Cerebellar nuclear complex (tissue), 1 donor: ENCODE data around the gene TMPRSS4.

Experiments
- DNase-seq, 2 experiments: peaks; one replicate each; lab custom pipeline; 2025; lab: John Stamatoyannopoulos, UW

The TMPRSS4 gene

GRCh38 chr11:118105657-118106305 lies 28.9 kb downstream of the TMPRSS4 start:
- DNase-seq, result no peak

- no peak for DNase-seq
Measured at GRCh38 chr11:118106789-118107335, 30.0 kb downstream of the TMPRSS4 start.

DNA sequence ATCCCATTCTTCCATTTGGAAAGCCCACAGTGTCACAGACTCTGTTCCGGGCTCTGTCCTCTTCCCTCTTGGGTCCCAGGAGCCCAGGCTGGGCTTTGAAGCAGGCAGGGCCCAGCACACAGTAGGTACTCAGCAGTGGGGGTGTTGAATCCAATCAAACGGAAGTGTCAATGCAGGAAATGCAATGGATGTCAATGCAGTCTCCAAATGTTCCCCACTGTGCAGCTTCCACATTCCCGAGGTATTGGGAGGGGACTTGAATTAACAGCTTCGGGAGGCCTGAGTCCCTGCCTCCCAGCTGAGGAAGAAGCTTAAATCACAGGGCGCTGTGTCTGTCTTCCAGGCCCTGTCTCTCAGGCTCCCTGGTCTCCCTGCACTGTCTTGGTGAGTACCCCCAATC lies 31.6 kb downstream of the TMPRSS4 start:
- no peak for DNase-seq

- DNase-seq, result no peak
Measured at GRCh38 chr11:118109231-118109630, 32.4 kb downstream of the TMPRSS4 start.

DNA sequence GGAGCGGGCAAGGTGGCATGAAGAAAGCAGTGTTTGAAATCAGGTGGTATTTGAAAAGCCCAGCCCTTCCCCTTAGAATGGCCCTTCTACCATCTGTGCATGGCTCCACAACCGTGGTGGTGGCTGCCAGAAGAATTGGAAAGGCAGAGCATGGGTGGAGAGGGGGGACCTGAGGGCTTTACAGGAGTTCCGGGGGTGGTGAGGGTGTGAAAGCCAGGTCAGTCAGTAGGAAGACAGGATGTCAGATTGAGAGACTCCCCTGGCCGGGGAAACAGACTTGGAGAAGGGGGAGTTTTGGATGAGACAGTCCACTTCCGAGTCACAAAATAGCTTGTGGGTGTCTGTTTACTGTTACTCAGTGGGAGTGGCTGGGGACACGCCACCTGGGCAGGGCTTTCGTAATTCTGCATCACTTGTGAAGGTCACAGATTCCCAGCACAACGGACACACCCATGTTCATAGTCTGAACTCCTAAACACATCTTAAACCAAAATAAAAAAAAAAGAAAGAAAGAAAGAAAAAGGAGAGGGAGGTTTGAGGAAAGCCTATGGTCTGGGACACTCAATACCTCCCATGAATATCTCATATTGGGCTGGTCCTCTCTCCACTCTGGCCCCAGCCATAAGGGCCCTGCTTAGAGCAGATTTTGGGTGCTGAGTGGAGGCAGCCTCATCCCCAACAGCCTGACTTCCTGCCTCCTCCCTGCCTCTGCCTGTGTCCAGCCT lies 34.3 kb downstream of the TMPRSS4 start:
- no peak for DNase-seq

DNA sequence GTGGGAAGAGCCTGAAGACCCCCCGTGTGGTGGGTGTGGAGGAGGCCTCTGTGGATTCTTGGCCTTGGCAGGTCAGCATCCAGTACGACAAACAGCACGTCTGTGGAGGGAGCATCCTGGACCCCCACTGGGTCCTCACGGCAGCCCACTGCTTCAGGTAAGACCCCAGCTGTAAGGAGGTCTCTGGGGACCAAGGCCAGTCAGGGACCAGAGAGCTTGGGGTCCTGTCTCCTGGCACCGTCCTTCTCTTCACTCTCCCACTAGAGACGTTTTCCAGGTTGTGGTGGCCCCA lies 34.8 kb downstream of the TMPRSS4 start:
- no peak for DNase-seq

DNA sequence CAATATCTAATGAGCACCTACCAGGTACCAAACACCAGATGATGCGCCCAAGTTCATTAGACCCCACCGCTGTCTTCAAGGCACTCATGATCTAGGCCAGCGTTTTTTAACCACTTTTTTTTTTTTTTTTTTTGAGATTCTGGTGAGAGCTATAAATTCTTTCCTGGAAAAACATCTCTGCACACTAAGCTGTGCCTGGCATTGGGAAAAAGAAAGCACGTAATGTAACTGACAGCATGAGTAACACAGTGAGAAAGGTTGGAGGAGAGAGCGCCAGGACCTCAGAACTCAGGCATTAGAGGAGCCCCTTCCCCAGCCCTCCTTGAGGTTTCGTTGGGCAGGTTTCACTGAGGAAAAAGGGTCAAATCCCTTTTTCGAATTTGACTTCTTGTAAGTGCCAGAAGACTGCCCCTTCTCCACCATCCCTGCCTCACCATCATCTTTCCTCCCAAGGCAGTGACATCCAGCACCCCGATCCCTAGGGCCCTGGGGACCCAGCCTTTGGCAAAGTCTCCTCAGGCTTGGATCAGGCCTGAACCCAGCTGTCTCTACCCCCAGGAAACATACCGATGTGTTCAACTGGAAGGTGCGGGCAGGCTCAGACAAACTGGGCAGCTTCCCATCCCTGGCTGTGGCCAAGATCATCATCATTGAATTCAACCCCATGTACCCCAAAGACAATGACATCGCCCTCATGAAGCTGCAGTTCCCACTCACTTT lies 36.0 kb downstream of the TMPRSS4 start:
- DNase-seq, result no peak

GRCh38 chr11:118114266-118114665 lies 37.4 kb downstream of the TMPRSS4 start:
- DNase-seq, result no peak

DNA sequence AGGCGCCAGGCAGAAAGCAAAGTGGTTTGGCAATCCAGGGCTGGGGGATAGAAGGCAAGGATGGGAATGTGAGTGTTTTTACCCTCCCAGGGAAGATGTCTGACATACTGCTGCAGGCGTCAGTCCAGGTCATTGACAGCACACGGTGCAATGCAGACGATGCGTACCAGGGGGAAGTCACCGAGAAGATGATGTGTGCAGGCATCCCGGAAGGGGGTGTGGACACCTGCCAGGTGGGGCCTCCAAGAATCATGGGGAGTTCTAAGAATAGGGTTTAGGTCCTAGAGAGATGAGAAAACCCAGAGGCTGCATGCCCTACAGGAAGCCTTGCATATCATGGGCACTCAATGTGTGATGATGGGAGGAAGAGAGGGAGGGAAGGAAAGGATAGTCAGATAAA lies 38.2 kb downstream of the TMPRSS4 start:
- no peak for DNase-seq

DNA sequence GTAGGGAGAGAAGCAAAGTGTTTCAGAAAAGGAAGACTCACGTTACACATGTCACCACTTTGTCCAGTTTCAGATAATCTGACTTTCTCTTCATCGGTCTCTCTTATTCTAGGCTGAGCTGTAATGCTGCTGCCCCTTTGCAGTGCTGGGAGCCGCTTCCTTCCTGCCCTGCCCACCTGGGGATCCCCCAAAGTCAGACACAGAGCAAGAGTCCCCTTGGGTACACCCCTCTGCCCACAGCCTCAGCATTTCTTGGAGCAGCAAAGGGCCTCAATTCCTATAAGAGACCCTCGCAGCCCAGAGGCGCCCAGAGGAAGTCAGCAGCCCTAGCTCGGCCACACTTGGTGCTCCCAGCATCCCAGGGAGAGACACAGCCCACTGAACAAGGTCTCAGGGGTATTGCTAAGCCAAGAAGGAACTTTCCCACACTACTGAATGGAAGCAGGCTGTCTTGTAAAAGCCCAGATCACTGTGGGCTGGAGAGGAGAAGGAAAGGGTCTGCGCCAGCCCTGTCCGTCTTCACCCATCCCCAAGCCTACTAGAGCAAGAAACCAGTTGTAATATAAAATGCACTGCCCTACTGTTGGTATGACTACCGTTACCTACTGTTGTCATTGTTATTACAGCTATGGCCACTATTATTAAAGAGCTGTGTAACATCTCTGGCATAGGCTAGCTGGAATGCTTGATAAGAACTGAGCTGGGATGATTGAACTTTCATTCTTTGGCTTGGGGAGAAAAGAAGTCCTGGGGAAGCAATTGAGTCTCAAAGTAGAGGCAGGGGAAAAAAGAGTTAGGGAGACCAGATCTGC lies 41.1 kb downstream of the TMPRSS4 start:
- DNase-seq, result no peak

GRCh38 chr11:118120793-118121192 lies 43.9 kb downstream of the TMPRSS4 start:
- DNase-seq, result no peak

- DNase-seq, result no peak
Measured at GRCh38 chr11:118124929-118125535, 48.2 kb downstream of the TMPRSS4 start.

- no peak for DNase-seq
Measured at GRCh38 chr11:118126082-118126838, 49.4 kb downstream of the TMPRSS4 start.

- no peak for DNase-seq
Measured at GRCh38 chr11:118128310-118128709, 51.4 kb downstream of the TMPRSS4 start.

DNA sequence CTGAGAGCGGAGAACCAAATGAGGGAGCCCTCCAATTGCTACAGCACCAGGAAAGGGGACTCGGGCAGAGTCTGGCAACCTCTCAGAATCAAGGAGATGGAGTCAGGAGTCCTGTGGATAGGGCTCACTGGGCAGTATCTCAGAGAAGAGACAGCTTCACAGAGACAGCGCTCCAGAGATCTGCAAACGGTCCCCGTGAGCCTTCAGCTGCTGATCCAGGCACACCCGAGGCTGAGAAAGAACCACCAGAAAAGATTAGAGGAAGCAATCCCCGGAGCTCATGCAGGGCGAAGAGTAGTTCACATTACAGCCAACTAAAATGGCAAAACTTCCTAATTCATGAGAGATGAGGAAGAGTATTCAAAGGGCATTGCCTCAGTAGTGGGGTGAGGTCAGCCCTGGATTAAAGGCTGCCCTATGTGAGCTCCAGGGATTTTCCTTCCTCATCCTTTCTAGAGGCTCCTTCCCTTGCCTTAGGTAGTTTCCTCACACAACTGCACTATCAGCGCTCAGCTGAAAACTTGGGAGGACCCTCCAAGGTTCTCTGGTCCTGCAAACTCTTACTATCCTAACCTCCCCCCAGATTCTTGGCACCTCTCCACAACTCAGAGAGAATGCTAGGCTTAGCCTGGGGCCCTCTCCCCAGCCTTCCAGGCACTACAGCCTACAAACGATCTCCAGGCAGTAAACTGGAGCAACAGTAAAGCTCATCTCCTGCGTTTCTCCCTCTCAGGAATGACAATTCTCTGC lies 52.0 kb downstream of the TMPRSS4 start:
- DNase-seq, result no peak

DNA sequence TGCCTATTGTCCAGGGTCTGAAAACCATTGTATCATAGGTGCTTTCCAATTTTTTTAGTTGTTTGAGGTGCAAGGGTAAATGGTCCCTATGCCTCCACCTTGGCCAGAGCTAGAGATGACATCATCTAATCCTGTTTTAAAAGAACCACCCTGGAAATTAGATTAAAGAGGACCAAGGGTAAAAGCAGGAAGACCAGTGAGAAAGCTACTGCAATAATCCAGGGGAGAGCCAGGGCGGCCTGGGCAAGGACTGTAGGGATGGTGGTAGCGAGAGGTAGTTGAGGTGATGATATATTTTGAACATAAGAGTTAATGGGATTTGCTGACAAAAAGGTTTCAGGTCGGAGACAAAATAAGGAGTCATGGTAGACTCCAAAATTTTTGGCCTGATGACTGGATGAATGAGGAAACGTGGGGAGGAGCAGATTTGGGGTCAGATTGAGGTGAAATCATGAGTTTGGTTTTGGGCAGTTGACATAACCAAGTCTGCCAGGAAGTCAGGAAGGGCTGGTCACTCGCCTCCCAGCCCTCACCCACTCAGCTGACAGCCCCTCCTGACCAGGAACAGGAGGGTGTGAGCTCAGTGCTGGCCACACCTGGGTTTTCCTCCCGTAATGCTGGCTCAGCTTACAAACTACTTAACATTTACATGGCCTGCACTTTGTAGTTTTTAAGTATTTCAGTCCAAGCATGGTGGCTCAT lies 52.7 kb downstream of the TMPRSS4 start:
- no peak for DNase-seq

- no peak for DNase-seq
Measured at GRCh38 chr11:118132385-118133151, 55.7 kb downstream of the TMPRSS4 start.

- DNase-seq, result no peak
Measured at GRCh38 chr11:118133816-118134215, 56.9 kb downstream of the TMPRSS4 start.
